ENCODE results near the gene CDK12. TPM values are rescaled to one million over a fixed set of nuclear protein-coding genes. Genes with fewer than 3 reads are reported as not detected.

CDK12 gene
- total RNA-seq, 1 donor from 2014 or later: 33.1 TPM

DNA sequence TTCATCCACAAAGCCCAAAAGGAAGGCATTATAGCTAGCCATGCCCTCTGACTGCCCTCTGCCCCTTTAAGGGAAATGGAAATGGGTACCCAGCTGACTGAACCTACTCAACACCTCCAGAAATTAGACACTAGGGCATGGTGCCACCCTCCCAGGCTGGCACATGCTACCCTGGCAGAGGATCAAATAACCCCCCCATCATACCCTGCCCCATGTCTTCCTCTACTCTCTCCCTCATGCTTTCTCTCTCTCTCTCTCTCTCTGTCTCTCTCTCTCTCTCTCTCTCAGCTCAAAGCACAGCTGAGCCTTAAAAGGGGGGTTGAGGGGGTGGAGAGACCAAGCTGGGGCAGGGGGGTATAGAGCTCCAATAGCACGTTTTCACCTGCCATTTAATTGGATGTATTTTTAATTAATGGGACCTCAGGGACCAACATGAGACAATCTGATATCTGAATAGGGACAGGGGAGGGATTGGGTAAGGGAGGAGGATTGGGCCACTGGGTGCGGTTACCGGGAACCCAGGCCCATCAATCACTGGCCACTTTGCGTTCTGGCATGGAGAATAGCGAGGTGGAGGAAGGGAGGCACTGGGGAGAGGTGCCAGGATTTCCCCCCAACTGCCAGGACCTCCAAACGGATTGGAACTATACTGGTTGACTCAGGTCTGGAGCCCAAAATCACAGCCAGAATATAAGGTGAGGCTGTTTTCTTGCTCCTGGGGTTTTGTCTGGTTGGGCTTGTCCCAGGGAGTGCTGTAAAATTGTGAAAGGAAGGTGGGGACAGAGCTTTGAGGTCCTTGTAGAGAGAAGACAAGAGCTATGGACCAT is 88.7 kb downstream of the CDK12 start:
- DNase-seq: no peak

DNA sequence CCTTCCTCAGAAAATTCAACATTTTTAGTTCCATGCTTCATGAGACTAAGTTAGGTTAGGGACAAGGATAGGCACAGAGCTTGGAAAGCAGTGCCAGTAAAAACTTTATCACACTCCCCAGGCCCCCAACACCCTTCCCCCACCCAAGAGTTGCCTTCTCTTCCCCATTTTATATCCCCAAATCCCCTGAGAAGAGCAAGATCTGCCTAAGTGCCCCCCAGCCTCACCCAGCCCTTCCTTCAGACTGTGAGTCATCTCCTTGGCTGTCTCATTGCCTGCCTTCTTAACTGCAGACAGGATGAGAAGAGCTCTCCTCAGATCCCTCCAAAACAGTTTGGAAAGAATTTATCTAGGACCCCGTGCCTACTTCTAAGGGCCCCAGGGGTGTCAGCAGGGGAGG is 90.6 kb downstream of the CDK12 start:
- no peak for DNase-seq

DNA sequence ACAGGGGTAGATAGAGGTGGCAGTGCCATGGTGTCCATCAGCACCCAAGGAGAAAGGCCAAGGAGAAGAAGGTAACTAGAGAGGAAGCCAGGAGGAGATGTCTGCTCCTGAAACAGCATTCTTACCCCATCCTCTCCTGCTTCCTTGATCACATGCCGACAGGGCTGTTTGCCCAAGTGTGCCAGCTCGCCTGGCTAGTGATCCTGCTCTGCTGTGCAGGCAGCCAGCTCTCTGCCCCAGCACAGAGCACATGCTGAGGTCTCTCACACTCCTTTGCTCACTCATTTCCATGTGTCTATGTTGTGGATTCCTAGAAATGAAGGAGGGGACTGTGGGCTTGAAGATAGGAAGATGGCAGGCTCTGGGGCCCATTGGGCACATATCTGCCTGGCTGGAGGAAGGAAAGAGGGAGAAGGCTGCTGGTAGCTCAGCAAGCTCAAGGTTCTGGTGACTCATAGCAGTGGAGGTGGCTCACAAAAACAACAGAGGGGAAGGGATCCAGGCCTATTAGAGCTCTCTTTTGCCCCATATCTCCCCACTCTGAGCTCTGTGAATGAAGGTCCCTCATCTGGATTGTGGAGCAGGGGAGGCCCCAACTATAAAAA is 92.2 kb downstream of the CDK12 start:
- DNase-seq: no peak

DNA sequence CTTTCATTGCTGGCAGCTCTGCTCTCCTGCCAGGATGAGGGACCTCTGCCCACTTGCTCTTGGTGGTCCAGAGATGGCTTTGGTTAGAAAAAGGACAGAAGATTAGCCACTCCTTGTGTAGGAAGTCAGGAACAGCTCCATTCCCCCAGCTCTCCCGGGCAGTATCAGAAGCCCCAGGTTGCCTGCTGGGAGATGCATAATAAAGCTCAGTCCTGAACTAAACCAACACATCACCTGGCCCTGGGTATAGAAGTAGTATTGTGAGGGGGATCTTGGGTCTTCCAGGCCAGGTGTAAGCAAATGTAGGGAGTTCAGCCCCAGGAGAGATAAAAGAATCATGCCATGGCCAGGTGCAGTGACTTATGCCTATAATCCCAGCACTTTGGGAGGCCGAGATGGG is 94.1 kb downstream of the CDK12 start:
- no peak for DNase-seq

DNA sequence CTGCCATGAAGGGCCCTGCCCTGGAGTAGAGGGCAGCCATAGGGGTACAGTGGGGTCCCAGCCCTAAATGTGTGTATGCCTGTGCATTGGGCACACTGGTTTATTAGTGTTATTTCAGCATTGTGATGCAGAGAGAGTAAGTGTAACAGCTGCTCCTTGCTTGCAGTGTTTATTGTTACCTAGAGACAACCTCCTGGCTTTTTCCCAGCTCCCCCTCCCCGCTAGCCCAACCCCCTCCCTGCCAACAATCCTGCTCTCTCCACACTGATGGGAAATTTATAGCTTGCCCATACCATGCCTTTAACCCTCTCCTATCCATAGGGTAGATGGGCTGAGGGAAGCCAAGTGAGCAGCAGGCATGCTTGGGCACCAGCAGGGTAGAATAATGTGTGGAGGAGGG is 95.1 kb downstream of the CDK12 start:
- no peak for DNase-seq

DNA sequence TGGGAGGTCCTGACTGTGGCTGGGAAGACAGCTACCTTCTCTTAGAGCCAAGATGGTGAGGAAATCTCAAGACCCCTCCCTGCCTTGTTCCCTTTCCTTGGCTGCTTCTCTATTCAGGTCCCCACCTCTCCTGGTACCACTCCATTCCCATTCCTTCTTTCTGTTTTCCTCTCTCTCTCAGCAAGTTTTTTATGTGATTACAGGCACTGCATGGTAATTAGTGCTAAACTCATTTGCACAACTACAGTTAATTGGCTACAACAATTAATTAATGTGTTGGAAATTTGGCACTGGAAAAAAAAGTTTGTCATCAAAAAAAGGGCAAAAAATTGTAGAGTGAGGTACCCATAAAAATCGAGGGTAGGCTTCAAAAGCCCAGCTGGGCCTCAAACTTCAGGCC is 101.1 kb downstream of the CDK12 start:
- no peak for DNase-seq

DNA sequence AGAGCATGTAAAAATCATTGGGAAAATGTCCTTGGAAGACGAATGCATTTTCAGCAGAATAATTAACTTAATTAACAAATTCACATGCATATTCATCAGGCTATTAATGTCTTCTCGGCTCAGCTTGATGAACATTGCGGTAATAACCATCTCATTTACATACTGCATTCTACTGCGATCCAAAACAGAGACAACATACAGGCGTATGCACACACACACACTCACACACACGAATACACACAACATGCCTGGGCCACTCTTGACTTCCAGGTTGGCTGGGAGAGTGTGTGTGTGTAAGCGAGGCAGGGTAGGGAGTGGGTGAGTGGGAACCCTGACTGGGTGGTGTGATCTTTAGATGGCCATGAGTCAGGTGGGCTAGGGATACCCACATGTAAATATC is 101.7 kb downstream of the CDK12 start:
- no peak for DNase-seq

DNA sequence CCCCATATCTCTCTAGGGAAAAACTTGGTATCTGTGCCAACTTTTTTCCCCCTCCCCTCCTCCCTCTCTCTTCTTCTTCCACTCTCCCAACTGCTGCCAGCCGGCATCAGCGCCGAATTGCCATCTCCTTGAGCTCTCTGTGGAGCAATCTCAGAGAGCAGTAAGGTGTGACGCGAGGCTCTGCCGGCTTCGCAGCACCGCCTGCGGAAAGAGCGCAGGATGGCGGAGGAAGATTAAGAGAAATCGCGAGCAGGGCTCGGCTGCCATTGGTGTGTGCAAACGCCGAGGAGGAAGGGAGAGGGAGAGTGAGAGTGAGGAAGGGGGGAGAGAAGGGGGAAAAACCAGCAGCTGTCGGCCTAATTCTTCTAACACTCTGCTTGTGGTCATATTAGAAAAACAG is 102.2 kb downstream of the CDK12 start:
- DNase-seq: no peak

DNA sequence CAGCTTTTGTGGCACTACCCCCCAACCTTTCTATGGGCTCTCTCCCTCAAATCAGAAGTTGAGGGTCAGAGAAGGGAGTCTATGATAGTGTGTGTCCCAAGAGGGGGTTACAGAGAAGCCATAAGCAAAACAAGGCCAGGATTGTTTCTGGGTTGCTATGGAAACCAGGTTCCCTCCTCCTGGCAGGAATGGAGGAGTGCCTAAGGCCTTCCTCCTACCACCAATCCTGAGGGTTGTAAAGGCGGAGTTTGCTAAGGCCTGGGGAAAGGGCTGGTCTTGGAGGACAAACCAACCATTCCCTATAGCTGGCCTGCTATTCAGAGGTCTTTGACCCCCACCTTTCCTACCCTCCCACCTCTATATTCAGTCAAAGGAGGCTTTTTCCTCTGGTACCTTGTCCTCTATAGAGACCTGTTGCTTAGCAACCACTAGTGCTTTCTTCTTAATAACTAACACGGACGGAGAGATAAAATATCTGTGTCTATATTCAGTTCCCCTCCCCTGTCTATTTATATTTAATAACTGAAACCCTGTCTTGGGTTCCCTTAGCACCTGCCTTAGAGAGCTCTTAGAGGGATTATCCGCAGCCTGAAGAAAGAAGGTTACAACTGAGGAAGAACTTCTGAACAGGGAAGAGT is 103.0 kb downstream of the CDK12 start:
- DNase-seq: no peak

DNA sequence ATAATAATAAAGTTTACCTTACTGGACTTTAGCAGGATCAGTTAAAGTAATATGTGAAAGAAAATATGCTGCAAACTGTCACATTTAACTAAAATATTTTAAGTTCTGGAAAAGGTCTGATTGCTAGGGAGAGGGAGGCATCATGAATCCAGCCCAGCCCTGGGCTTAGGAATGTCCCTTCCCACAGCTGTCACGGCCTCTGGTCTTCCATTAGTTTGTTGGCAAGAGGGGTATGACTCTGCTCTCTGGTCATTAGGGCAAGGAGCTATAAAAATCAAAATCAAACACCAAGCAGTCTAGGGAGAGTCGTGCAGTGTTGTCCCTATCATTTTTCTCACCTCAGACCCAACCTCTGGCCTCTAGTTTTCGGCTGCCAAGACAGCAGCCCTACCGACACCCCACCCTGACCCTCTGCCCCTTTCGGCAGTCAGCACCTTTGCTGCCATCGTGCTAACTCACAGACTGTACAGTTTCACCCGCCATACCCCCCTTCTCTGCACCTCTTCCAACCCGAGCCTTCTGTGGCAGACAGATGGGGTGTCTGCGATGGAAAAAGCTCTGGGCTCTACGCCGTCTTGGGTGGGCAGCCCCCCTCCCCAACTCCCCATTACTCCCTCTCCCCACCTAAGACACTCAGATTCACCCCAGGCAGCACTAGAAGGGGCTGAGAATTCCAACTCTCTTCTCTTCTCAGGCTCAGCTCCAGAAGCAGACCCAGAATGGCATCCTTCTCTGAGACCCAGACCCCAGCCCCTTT is 105.0 kb downstream of the CDK12 start:
- DNase-seq: no peak

DNA sequence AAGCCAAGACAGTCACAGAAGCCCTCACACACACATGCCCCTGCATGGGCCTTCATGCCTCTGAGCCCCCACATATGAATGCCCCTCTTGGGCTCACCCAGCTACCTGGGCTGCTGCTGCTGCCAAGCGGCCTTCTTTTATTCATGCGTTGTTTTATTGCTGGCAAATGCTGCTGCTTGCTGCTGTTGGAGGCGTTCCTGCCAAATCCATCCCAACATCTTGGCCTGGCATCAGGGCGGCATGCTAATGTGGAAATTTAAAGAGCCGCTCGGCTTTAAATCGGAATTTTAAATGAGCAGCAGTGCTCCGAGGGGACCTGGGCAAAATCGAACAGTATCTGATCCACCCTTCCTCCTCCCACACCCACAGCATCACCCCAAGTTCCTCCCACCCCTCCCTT is 107.4 kb downstream of the CDK12 start:
- no peak for DNase-seq

DNA sequence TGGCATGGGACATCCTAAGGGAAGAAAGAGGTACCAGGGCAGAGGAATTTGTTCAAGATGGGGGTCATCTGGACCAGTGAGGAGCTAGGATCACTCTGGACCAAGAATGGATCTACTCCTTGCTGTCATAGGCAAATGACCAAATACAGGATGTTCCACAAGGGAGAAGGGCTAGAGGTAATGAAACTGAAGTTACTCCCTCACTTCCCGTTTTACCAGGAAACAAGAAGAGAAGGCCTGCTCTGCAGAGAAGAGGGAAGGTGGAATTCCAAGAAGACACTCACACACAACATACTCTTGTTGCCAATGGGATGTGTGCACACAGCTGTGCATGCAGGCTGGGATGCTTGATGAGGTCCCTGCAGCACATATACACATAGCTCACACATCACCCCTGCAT is 107.8 kb downstream of the CDK12 start:
- DNase-seq: no peak

DNA sequence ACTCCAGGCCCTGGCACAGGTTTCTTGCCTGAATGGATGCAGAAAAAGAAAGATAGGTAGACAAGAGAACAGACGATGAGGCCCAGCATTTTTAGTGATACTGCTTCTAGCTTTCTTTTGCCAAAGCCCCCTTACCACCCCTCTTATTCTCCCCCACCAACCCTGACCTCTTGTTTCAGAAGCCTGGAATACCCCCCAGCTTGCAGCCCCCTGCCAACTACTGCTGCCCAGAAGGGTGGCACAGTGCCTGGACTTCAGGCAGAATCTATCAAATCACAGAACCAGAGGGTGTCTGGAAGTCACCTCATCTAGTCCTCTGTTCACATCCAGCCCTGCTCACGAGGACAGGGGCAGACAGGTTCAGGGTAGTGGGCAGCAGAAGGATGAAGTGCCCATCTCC is 110.8 kb downstream of the CDK12 start:
- DNase-seq: no peak

DNA sequence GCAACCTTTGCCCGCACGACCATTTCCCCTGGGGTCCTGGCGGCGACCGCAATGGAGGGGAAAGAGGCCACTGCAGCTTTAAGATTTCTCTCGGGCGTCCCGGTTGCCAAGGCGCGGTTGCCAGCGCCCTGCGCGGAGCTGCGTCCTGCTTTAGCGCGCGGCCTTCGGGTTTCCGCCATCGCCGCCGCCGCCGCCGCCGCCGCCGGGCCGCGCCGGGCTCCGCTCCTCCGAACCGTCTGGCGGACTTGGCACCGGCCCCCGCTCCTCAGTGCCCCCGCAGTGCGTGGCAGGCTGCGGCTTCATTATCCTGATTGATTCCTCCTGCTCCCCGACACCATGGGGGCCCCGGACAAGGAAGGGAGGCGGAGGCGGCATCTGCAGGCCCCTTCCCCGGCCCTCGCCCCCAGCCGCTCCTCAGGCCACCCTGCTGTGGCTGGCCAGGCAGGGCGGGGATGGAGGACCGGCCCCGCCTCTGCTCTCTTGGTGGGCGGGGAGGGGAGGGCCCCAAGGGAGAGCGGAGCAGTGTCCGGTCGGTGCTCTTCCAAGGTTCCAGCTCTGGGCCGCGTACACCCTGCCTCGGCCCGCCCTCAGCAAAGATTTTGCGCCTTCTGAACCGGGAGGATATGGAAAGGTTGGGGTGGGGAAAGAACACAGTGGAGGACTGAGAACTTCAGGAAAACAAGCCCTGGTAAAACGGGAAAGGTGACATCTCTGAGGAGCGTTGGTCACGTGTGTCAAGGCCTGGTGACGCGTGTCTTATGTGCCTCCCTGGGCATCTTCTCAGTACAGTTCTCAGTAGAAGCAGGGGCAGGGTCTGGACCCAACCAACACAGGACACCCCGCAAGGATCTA is 112.4 kb downstream of the CDK12 start:
- peak; percentile 27 for DNase-seq

DNA sequence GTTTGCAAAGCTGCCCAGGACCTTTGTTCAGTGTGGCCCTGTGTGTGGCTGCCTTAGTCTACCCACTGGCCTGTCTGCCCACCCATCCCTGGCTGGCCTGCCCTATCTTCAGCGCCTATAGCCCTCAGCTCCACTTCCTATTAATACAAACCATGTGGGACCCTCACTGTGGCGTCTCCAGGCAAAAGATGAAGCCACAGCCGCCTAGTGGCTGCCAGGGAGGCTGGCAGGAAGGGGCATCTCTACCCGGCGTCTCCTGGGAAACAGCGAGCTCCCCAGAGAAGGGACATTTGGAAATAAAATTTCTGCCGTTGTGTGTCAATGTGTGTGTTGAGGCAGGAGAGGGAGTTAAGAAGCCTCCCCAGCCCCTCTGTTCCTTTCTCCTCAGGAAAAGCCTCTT is 114.9 kb downstream of the CDK12 start:
- no peak for DNase-seq

DNA sequence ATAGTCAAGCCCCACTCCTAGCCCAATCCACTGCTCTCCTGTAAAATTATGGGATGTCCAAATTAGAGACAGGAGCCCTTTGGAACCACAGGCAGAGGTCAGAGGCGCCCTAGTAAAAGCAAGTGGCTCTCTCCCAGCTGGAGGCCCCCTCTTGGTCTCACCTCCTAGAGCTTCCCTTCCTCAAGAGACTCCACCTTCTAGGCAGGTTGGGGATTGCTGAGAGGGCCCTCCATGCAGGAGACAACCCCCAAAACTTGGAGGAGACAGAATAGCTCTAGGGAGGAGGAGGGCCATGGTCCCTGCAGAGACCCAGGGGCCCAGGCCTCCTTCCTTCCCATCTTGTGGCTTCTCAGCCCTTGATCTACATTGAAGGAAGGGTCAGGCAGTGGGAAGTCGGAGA is 117.0 kb downstream of the CDK12 start:
- DNase-seq: no peak

DNA sequence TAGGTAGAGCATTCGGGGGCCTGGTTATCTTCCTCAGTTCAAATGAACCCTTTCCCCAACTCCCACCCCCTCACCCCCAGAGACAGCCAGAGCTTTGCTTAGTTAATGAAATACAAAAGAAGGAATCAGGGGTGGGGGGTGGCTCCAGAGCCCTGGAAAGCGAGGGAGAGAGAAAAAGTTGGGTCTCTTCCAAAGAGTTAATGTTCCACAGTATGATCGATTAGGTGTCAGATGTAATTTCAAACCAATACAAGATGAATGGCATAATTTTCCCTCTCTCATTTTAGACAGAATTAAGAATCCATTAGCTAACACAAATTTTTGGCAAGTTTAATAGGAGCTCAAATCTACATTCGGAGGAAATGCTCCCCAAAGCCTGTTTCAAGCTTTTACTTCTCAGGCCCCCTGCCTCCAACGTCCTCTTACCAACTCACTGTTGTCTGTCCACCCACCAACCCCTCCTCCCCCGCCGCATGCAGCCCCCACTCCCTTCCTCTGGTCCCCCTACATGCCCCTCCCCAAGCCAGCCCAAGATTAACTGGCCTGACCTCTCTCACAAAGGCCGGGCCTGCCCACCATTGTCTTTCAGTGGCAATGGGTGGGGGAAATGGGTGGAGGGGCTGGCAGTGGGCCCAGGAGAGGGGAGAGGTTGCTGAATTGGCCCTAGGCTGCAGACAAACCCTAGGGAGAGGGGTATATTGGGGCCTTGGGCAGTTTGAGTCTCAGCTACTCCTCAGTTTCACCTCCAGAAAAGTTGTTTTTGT is 118.2 kb downstream of the CDK12 start:
- no peak for DNase-seq

DNA sequence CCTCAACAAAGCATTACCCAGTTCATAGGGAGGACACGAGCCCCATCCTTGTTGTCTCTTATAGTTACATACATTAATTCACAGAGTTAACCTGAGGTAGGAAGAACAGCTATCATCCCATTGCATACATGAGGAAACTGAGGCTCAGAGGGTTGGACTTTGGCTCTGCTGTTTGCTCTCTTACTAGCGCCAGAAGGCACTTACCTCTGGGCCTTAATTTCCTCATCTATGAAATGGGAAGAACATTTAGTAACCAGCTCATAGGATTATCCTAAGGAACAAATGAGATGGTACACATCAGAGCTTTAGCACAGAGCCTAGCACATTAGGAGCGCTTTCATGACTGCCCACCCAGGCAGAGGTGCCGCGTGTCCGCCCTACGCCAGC is 118.8 kb downstream of the CDK12 start:
- DNase-seq: no peak

DNA sequence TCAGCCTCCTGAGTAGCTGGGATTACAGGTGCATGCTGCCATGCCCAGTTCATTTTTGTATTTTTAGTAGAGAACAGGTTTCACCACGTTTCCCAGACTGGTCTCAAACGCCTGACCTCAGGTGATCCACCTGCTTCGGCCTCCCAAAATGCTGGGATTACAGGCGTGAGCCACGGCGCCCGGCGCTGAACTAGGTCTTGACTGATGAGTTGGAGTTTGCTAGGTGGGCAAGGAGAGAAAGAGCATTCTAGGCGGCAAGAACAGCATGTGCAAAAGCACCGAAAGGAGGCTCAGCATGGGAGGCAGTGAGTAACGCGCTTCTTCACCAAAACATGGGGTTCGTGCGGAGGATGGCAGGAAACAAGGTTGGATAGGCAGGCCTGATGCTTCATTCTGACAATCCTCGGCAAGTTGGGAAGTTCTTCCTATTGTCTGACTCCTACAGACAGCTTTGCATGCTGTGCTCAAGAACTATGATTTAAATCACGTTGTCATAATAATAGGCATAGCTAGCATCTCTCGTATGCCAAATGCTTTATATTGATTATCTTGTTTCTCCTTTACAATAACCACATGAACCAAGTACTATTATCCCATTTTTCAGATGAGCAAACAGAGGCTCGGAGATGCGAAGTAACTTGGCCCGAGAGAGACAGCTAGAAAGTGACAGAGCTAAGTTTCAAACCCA is 119.9 kb downstream of the CDK12 start:
- DNase-seq: no peak

DNA sequence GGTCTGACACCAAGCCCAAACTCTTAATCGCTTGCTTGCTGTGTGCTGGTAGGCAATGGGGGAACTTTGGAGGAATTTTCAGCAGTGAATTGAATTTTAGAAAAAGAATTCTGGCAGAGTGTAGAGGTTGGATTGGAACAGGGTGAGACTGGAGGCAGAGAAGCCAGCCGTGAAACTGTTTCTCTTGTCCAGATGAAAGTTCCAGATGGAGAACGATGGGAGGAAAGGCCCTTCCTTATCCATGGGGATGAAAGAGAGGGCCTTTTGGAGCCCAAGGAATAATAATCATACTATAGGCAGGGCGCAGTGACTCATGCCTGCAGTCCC is 120.4 kb downstream of the CDK12 start:
- DNase-seq: no peak

DNA sequence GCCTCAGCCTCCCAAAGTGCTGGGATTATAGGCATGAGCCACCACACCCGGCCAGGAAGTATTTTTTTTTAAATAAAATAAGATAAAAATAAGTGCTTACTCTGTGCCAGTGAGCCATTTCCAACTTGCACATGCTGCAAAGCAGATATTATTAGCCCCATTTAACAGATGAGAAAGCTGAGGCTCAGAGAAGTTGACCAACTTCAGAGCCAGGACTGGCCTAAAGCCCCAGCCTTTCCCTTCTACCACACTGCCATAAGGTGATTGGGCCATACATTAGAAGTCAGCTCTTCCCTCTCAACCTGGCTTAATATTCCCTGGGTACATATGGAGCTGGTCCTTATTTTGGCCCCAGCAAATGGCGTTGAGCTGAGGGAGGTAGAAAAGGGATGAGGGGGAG is 121.4 kb downstream of the CDK12 start:
- no peak for DNase-seq

Data from skin of body (tissue), 2 donors.